Stimulated activated naive CD8-positive, alpha-beta T cell treated with anti-CD3 and anti-CD28 coated beads, Interleukin-15, Interleukin-2, amounts not matched to agents 100 ng/mL and 50 ng/mL, for 24 hours (primary cell): ENCODE measurements around the gene SGPP2.

ENCODE experiments used
- H3K27ac Mint-ChIP-seq: one replicate; pipeline ENCODE4 v1.8.0; 2021; ENCODE audit warnings: mild to moderate bottlenecking, mixed read lengths
- H3K27me3 Mint-ChIP-seq: one replicate; pipeline ENCODE4 v1.8.0; 2021; ENCODE audit warnings: mixed read lengths
- H3K36me3 Mint-ChIP-seq: one replicate; pipeline ENCODE4 v1.8.0; 2021; ENCODE audit warnings: low read depth, mixed read lengths
- H3K4me1 Mint-ChIP-seq: one replicate; pipeline ENCODE4 v1.8.0; 2021; ENCODE audit warnings: low read depth, mixed read lengths
- H3K4me3 Mint-ChIP-seq: one replicate; pipeline ENCODE4 v1.8.0; 2021; ENCODE audit warnings: mild to moderate bottlenecking, mixed read lengths
- H3K9me3 Mint-ChIP-seq: one replicate; pipeline ENCODE4 v1.8.0; 2021; ENCODE audit warnings: mixed read lengths

Gene SGPP2

GRCh38 chr2:222479859-222480258 lies 55.5 kb downstream of the SGPP2 start:
- Mint-ChIP-seq H3K27me3 (peaks cover 3% of the 10 kb centered on the region), H3K4me3 (no peak overlapping the region), H3K9me3 (no peaks in the 10 kb centered on the region), H3K27ac (no peak overlapping the region), H3K4me1 (no peaks in the 10 kb centered on the region), H3K36me3 (no peaks in the 10 kb centered on the region)

GRCh38 chr2:222480497-222480896 lies 56.2 kb downstream of the SGPP2 start:
- Mint-ChIP-seq H3K9me3 (no peaks in the 10 kb centered on the region), H3K27me3 (peaks cover 7% of the 10 kb centered on the region), H3K4me3 (no peak overlapping the region), H3K27ac (no peak overlapping the region), H3K36me3 (no peaks in the 10 kb centered on the region), H3K4me1 (no peaks in the 10 kb centered on the region)

GRCh38 chr2:222481941-222482340 lies 57.6 kb downstream of the SGPP2 start:
- H3K9me3 Mint-ChIP-seq = no peaks in the 10 kb centered on the region
- H3K36me3 Mint-ChIP-seq = no peaks in the 10 kb centered on the region
- H3K4me1 Mint-ChIP-seq = no peaks in the 10 kb centered on the region
- H3K27ac Mint-ChIP-seq = no peak overlapping the region
- H3K27me3 Mint-ChIP-seq = peaks cover 7% of the 10 kb centered on the region
- no peak overlapping the region for H3K4me3 Mint-ChIP-seq

GRCh38 chr2:222483513-222484039 lies 59.2 kb downstream of the SGPP2 start:
- H3K27ac Mint-ChIP-seq = no peak overlapping the region
- peaks cover 7% of the 10 kb centered on the region for H3K27me3 Mint-ChIP-seq
- no peaks in the 10 kb centered on the region for H3K4me1 Mint-ChIP-seq
- no peaks in the 10 kb centered on the region for H3K9me3 Mint-ChIP-seq
- H3K36me3 Mint-ChIP-seq = no peaks in the 10 kb centered on the region
- H3K4me3 Mint-ChIP-seq = no peak overlapping the region

DNA sequence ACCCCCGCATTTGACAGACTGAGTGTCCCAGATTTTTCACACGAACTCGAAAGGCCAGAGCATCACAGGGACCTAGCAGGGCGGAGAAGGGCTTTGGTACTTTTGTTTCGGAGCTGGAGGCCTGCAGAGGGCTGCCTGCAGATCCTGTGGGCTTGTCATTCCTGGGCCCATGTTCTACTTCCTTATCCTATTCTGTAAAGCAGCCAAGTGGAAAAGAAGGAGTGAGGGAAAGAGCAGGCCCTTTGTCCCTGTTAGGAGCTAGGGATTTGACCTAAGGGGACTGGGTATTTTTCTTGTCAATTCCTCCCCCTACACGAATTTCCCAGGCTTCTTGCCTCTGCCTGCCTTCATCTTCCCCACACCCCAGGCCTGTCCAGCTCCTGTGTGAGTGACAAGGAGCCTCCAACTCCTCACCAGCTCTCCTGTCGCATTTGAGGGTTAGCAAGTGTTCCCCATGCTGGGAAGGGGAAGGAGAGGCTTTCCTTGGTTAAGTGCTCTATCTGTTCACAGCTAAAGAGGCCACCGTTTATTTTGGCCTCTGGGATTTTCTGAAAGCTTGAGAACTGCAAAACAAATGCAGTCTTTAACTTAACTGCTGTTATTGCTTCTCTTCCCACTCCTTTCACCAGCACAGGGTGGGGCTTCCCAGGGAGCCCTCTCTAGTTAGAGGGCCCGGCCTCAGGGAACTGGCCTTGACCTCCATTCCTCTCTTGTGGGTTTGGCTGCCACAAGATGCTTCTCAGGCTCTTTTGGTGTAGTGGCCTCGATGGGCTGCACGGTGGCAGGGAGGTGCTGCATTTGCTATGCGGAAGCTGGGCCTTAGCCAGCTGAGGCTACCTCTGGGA lies 61.2 kb downstream of the SGPP2 start:
- H3K9me3 Mint-ChIP-seq = no peaks in the 10 kb centered on the region
- no peak overlapping the region for H3K4me3 Mint-ChIP-seq
- no peaks in the 10 kb centered on the region for H3K4me1 Mint-ChIP-seq
- no peak overlapping the region for H3K27ac Mint-ChIP-seq
- H3K36me3 Mint-ChIP-seq = no peaks in the 10 kb centered on the region
- peaks cover 7% of the 10 kb centered on the region for H3K27me3 Mint-ChIP-seq

GRCh38 chr2:222490131-222490530 lies 65.8 kb downstream of the SGPP2 start:
- peaks cover 10% of the 10 kb centered on the region for H3K27me3 Mint-ChIP-seq
- no peaks in the 10 kb centered on the region for H3K36me3 Mint-ChIP-seq
- no peak overlapping the region for H3K4me3 Mint-ChIP-seq

DNA sequence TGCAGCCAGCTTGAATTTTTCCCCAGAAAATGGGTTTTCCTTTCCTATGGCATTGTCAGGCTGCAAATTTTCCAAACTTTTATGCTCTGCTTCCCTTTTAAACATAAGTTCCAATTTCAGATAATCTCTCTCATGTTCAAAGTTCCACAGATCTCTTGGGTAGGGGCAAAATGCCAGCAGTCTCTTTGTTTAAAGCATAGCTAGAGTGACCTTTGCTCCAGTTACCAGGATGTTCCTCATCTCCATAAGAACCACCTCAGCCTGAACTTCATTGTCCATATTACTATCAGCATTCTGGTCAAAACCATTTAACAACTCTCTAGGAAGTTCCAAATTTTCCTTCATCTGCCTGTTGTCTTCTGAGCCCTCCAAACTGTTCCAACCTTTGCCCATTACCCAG lies 68.3 kb downstream of the SGPP2 start:
- H3K4me3 Mint-ChIP-seq = no peak overlapping the region
- H3K4me1 Mint-ChIP-seq = no peaks in the 10 kb centered on the region
- peaks cover 8% of the 10 kb centered on the region for H3K27me3 Mint-ChIP-seq
- no peaks in the 10 kb centered on the region for H3K36me3 Mint-ChIP-seq
- no peak overlapping the region for H3K27ac Mint-ChIP-seq
- no peaks in the 10 kb centered on the region for H3K9me3 Mint-ChIP-seq

More at GRCh38 chr2:222490131-222490530, 65.8 kb downstream of the SGPP2 start:
- Mint-ChIP-seq H3K27ac (no peak overlapping the region), H3K4me1 (no peaks in the 10 kb centered on the region), H3K9me3 (no peaks in the 10 kb centered on the region)

DNA sequence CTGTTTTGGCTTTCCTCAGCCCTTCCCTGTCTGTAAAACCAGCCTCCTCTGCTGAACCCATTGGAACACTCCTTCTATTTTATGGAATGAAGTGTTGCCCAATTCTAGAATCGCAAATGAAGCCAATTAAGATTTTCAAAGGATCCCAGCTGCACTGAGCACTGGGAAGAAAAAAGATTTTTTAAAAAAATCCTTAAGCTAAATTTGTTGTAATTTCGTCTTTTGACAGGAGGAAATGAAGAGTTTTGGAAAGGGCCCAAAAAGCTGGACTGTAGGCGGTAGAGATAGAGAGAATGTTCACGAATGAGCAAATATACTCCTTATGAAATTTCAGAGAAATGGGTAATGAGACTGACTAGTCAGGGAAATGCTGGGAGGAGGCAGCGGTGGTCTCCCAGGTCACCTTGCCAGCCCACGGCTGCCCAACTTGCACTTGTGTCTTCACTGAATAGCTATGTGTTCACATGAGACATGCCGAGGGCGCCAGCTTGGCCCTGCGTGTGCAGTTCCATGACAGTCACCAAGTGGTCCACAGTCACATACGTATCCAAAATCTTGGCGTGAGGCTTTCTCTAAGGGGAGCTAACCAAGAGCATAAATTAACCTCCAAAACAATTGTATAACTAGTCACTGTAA lies 69.9 kb downstream of the SGPP2 start:
- peaks cover 8% of the 10 kb centered on the region for H3K27me3 Mint-ChIP-seq
- H3K4me3 Mint-ChIP-seq = no peak overlapping the region
- H3K27ac Mint-ChIP-seq = no peak overlapping the region
- no peaks in the 10 kb centered on the region for H3K4me1 Mint-ChIP-seq
- no peaks in the 10 kb centered on the region for H3K9me3 Mint-ChIP-seq
- H3K36me3 Mint-ChIP-seq = no peaks in the 10 kb centered on the region

- Mint-ChIP-seq H3K27ac (no peak overlapping the region), H3K9me3 (no peaks in the 10 kb centered on the region), H3K4me3 (no peak overlapping the region), H3K4me1 (no peaks in the 10 kb centered on the region), H3K27me3 (peaks cover 8% of the 10 kb centered on the region), H3K36me3 (no peaks in the 10 kb centered on the region)
Observed at GRCh38 chr2:222495388-222495787, 71.0 kb downstream of the SGPP2 start.

DNA sequence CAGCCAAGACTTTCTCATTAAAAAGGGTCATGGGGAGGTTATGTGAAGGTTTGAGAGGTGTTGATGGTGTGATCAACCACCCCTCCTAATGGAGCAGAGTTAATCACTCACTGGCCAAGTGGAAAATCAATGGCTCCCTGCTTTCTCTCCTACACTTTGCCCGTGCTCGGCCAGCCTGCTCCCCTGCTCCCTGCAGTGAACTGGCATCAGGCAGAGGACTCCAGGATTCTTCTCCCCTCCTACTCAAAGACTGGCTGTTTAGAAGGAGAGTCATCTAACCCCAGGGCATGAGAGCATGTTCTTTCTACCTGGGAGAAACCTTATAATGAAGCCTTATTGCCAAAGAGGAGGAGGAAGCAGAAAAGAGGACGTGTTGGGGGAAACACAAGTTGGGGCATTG lies 74.9 kb downstream of the SGPP2 start:
- H3K4me1 Mint-ChIP-seq = no peaks in the 10 kb centered on the region
- H3K9me3 Mint-ChIP-seq = no peaks in the 10 kb centered on the region
- H3K4me3 Mint-ChIP-seq = no peak overlapping the region
- H3K36me3 Mint-ChIP-seq = no peaks in the 10 kb centered on the region
- peaks cover 6% of the 10 kb centered on the region for H3K27me3 Mint-ChIP-seq
- no peak overlapping the region for H3K27ac Mint-ChIP-seq

- Mint-ChIP-seq H3K27ac (no peak overlapping the region), H3K9me3 (no peaks in the 10 kb centered on the region), H3K4me1 (no peaks in the 10 kb centered on the region), H3K4me3 (no peak overlapping the region), H3K27me3 (peaks cover 6% of the 10 kb centered on the region), H3K36me3 (no peaks in the 10 kb centered on the region)
Observed at GRCh38 chr2:222504191-222504590, 79.8 kb downstream of the SGPP2 start.

GRCh38 chr2:222504719-222505118 lies 80.4 kb downstream of the SGPP2 start:
- Mint-ChIP-seq H3K4me1 (no peaks in the 10 kb centered on the region), H3K27me3 (peaks cover 6% of the 10 kb centered on the region), H3K27ac (no peak overlapping the region), H3K4me3 (no peak overlapping the region), H3K9me3 (no peaks in the 10 kb centered on the region), H3K36me3 (no peaks in the 10 kb centered on the region)

DNA sequence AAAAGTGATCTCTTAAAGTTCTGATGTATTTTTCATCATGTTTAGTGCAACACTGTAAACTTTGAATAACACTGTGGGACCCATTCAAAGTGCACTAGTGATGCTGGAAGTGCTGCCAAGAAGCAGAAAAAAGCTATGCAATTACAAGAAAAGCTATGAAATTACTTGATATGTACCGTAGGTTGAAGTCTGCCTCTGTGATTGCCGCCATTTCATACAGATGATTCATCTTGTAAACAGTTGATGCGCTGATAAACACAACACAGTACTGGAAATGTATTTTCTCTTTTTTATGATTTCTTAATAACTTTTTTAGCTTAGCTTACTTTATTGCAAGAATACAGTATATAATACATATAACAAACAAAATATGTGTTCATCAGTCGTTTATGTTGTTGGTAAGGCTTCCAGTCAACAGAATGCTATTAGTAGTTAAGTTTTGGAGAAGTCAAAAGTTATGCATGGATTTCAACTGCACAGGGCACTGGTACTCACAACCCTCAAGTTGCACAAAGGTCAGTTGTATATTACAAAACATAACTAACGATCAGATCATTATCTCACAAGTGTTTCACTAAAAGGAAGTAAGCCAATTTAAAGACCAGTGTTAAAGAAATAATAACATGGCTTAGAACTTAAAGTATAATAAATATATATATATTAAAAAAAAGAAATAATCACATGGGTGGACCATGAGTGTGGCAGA lies 82.0 kb downstream of the SGPP2 start:
- no peak overlapping the region for H3K4me3 Mint-ChIP-seq
- H3K4me1 Mint-ChIP-seq = no peaks in the 10 kb centered on the region
- H3K27me3 Mint-ChIP-seq = peaks cover 3% of the 10 kb centered on the region
- no peaks in the 10 kb centered on the region for H3K36me3 Mint-ChIP-seq
- H3K9me3 Mint-ChIP-seq = no peaks in the 10 kb centered on the region
- H3K27ac Mint-ChIP-seq = no peak overlapping the region

DNA sequence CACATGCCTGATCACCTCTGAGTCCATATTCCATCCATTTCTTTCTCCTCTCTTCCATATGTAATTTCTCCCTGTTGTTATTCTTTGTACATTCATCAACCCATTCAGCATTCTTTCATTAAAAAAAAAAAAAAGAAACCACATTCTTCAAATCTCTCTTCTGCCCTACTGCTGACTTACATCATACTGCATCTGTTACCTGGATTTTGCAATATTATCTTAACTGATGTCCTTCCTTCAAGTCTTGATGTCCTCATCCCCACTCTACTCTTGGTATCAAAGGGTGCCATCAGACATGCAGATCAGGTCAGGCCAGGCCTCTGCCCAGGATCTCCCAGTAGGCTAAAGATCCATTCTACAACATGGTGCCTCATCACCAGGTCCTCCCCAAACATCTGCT lies 90.6 kb downstream of the SGPP2 start:
- Mint-ChIP-seq H3K4me3 (no peak overlapping the region), H3K4me1 (no peaks in the 10 kb centered on the region), H3K36me3 (no peaks in the 10 kb centered on the region), H3K27ac (no peak overlapping the region), H3K27me3 (peaks cover 10% of the 10 kb centered on the region), H3K9me3 (peaks cover 6% of the 10 kb centered on the region)
